PFSK-1 (cell line): Measurements from ENCODE around the gene GBP3.

ENCODE experiments used
- FOXP2 ChIP-seq: optimal IDR thresholded peaks from 2 replicates; pipeline ENCODE3; 2011; ENCODE audit warnings: borderline replicate concordance, control low read depth, inconsistent platforms; ENCODE audit not compliant: insufficient read depth; ENCODE audit errors: extremely low read length, extremely low read depth
- POLR2AphosphoS5 ChIP-seq: IDR thresholded peaks from 2 replicates; pipeline ENCODE4 v1.6.1; 2012; ENCODE audit warnings: low read depth, mild to moderate bottlenecking, control low read depth, low read length, moderate library complexity
- SIN3A ChIP-seq: IDR thresholded peaks from 2 replicates; pipeline ENCODE4 v1.6.1; 2012; ENCODE audit warnings: mild to moderate bottlenecking, low read length, moderate library complexity, borderline replicate concordance; ENCODE audit not compliant: insufficient read depth
- TAF1 ChIP-seq: IDR thresholded peaks from 2 replicates; pipeline ENCODE4 v1.6.1; 2012; ENCODE audit warnings: low read length, control low read depth, borderline replicate concordance; ENCODE audit not compliant: insufficient read depth

DNA sequence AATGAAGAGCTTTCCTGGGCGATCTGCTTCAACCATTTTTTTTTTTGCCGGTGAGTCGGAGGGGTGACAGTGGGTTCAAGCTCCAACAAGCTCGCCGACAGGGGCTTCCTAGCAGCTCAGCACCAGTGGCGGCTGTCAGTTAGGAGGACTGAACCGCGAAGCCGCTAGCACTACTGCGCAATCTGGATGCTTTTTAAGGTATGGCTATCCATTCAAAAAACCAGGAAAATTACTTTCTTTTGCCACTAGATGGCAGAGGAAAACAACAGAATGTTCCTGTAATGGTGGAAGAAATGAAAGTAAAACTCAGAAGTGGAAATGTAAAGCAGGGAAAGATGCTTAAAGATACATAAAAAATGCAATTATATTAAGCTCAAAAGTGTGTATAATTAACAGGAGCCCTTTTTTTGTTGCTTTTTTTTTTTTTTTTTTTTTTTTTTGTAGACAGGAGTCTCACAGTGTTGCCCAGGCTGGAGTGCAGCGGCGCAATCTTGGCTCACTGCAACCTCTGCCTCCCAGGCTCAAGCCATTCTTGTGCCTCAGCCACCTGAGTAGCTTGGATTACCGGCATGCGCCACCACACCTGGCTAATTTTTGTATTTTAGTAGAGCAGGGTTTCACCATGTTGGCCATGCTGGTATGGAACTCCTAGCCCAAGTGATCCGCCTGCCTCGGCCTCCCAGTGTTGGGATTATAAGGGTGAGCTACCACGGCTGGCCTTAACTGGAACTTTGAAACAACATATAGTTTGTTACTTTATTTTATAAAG, 38.7 kb downstream of the GBP3 start:
- TF ChIP-seq TAF1, result no peak
- no peak for TF ChIP-seq POLR2AphosphoS5
- TF ChIP-seq FOXP2, result no peak
- TF ChIP-seq SIN3A, result no peak
